Fibroblast of upper back skin (primary cell): ENCODE measurements around the gene IRF4.

ENCODE experiments used
- DNase-seq: peaks from one replicate; pipeline ENCODE4 v3.0.0-alpha.2; 2013

Gene IRF4

DNA sequence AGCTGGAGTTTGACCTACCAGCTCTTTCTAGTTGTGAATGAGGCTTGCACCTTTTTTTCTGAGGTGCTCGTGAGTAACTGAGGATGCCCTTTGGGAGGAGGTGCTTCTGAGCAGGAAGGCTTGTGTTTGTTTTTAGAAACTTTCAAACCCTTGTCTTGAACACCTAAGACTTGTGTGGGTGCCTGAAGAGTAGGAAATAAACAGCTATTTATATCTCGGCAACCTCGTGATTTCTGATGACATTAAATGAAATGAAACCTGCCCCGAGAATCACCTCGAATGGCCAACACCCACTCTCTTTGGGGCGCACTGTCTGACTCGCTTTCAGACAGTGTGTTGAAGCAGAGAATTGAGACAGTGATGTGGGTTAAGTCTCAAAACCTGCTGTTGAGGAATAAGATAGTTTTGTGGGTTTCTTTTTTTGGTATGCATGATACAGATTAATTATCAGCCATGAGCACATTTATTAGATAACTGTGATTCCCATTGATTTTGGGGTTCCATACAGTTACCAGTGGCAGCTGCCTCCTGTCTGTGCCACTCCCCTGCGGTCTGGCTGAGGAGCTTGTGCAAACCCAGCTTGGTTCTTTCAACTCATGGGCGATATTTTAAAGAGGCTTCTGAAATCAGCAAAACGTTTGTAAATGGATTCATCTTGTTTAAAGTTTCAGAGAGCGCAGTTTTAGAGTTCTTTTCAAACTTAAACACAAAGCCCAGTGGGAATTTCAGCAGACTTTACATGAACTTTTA is 8.4 kb downstream of the IRF4 start:
- no peak for DNase-seq

DNA sequence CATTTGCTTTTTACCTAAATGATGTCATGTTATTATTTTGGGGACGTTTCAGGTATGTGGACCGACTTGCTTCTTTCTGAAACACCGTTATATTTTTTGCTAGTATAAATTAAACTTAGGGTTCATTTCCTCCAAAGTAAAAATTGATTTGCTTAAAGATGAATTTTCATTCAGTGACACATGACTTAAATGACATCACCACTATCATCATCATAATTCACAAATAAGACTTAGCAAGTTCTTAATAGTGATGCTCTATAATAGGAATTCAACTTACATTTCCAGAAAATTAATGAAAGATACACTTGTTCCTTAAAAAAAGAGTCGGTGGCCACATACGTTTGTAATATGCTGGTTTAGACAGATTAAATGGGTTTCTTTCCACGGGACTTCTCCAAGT is 9.3 kb downstream of the IRF4 start:
- DNase-seq: no peak

DNA sequence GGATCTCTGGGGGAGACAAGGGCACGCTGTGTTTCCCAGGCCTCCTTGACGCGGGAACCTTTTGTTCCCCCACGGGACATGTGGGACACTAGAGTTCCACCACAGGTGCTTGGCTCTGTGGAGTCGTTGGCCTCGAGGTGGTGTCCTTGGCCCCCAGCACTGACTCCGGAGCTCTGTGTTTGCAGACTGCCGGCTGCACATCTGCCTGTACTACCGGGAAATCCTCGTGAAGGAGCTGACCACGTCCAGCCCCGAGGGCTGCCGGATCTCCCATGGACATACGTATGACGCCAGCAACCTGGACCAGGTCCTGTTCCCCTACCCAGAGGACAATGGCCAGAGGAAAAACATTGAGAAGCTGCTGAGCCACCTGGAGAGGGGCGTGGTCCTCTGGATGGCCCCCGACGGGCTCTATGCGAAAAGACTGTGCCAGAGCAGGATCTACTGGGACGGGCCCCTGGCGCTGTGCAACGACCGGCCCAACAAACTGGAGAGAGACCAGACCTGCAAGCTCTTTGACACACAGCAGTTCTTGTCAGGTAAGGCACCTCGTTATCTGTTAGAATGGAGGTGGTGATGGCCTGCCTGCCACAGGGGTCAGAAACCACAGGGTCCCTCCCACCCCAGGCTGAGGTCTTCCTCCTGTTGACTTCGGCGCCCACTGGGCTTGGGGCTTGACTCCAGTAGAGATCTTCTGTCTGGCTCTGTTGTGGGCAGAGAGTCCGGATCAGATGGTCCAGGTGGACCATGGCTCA is 9.9 kb downstream of the IRF4 start:
- no peak for DNase-seq

DNA sequence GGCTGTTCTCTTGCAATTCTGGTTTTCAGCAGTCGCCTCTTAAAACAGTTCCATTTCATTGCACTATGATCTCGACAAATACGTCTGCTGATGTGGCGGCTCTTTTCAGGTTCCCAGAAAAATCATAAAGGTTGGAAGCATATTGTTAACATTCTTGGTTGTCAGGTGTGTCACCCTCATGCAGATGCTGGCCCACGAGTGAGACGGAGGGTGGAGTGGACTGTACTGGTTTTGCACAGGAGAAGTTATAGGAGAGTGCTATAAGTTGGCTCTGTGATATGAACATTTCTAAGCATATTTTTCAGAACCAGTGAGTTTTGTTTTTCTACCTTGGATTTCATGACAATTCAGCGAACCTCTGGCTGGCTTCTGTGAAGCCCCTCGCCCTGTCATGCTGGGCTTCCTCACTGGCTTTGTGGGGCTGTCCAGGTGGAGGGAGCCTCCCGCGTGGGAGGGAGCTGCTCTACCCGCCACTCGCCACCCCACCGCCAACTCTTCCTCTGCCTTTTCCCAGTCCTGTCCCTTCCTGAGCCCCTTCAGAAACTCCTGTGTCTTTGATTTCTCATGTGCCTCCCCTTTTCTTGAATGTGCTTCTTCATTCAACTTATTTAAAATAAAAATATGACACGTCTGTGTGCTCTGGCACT is 10.6 kb downstream of the IRF4 start:
- DNase-seq: no peak

DNA sequence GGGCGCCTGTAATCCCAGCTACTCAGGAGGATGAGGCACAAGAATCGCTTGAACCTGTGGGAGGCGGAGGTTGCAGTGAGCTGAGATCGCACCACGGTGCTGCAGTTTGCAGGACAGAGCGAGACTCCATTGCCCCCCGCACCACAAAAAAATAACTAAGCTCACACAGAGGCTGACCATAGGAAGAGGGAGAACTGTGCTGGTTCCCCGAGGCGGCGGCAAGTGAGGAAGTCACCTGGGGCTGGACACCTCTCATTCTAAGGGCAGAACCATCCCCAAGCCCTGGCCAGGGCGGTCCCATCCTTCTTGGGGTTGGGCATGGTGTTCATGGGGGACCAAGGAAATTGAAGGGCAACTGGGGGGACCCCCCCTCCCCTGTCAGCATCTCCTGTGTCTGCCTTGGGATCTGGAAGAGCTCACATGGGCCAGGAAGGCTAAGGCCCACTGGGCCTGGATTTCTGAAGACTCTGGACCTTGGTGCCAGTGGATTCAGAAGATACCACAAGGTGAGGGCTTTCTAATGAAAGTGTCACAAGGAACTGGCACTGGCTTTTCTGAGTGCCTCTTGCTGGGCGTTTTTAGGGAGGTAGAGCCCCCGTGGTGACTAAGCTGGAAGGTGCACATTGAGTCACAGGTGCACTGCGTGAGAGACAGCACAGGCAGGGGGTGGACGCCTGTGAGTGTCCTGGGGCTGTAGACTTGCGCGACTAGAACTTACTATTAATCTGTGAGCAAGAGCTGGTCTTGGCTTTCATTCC is 11.5 kb downstream of the IRF4 start:
- no peak for DNase-seq

DNA sequence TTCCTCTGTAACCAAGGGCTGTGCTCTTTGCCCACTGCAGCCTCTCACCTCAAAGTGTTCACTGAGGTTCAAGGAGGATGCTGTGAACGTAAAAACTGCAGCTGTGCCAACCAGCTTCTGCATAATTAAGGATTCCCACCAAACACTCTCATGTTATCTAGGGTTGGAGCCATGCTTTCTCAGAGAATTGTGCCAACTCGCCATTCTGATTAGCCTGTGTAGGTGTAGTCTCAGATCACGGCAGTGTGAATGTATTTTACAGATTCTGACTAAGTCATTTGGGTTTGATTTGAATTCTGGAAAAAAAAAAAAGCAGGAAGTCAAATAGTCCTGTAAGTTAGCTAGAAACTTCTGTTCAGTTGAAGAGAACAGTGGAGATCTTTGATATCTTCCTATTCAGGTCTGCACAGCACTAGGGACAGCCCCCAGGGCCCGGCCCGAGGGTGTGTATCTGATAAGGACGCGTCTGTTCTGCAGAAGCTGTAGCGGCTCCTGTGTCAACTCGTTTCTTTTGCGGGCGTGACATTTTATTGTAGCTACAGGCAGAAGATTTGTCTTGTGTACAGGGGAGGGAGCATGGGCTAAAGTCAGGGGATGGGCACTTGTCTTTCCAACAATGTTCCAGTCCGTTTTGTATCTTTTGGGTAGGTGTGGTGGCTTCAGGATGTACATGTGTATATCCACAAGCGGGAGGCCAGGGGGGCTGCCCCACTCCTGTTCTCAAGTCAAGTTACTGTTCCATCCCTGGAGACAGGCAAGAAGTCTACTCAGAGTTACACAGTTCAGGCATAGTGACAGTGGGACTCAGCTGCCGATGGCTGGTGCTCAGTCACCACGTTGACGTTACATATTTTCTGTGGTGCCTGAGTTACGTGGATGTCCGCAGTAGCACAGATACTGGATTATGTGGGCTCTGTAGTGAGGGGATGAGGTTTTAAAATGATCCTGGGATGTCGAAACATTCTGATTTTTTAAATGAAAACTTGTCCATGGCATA is 12.4 kb downstream of the IRF4 start:
- DNase-seq: no peak

DNA sequence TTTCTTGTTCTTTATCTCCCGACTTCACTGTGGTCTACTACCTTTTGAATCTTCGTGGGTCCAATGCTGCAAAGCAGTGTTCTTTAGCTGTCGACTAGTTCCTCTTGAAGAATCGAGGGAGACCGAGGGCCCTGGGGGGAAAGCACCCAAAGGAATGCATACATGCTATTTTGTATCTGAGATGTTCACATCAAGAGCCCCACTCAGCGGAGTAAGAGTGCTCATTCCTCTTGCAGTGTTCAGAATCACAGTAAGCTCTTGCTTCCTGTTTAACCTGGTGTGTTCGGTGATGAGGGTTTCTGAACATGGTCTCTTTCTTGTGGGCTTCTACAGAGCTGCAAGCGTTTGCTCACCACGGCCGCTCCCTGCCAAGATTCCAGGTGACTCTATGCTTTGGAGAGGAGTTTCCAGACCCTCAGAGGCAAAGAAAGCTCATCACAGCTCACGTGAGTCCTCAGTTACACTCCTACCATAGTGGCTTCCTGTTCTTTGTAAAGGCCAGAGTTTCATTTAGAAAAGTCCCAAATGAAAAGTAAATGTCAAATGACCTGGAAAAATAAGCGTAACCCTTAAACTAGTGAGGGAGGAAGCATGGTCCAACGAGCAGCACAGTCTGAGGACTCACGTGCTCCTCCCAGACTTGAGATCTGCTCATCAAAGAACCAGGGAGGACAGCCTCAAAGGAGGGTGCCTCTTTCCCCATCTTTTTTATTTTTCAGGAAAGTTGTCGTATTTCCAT is 13.3 kb downstream of the IRF4 start:
- no peak for DNase-seq

DNA sequence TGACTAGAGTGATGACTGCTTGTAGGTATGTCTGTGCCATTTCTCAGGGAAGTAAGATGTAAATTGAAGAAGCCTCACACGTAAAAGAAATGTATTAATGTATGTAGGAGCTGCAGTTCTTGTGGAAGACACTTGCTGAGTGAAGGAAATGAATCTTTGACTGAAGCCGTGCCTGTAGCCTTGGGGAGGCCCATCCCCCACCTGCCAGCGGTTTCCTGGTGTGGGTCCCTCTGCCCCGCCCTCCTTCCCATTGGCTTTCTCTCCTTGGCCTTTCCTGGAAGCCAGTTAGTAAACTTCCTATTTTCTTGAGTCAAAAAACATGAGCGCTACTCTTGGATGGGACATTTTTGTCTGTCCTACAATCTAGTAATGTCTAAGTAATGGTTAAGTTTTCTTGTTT is 16.6 kb downstream of the IRF4 start:
- no peak for DNase-seq

DNA sequence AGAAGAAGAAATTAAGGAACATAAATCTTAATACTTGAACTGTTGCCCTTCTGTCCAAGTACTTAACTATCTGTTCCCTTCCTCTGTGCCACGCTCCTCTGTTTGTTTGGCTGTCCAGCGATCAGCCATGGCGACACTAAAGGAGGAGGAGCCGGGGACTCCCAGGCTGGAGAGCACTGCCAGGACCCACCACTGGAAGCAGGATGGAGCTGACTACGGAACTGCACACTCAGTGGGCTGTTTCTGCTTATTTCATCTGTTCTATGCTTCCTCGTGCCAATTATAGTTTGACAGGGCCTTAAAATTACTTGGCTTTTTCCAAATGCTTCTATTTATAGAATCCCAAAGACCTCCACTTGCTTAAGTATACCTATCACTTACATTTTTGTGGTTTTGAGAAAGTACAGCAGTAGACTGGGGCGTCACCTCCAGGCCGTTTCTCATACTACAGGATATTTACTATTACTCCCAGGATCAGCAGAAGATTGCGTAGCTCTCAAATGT is 17.1 kb downstream of the IRF4 start:
- DNase-seq: peak; percentile 52

DNA sequence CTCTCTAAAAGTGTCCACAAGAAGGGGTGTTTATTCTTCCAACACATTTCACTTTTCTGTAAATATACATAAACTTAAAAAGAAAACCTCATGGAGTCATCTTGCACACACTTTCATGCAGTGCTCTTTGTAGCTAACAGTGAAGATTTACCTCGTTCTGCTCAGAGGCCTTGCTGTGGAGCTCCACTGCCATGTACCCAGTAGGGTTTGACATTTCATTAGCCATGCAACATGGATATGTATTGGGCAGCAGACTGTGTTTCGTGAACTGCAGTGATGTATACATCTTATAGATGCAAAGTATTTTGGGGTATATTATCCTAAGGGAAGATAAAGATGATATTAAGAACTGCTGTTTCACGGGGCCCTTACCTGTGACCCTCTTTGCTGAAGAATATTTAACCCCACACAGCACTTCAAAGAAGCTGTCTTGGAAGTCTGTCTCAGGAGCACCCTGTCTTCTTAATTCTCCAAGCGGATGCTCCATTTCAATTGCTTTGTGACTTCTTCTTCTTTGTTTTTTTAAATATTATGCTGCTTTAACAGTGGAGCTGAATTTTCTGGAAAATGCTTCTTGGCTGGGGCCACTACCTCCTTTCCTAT is 17.9 kb downstream of the IRF4 start:
- no peak for DNase-seq

DNA sequence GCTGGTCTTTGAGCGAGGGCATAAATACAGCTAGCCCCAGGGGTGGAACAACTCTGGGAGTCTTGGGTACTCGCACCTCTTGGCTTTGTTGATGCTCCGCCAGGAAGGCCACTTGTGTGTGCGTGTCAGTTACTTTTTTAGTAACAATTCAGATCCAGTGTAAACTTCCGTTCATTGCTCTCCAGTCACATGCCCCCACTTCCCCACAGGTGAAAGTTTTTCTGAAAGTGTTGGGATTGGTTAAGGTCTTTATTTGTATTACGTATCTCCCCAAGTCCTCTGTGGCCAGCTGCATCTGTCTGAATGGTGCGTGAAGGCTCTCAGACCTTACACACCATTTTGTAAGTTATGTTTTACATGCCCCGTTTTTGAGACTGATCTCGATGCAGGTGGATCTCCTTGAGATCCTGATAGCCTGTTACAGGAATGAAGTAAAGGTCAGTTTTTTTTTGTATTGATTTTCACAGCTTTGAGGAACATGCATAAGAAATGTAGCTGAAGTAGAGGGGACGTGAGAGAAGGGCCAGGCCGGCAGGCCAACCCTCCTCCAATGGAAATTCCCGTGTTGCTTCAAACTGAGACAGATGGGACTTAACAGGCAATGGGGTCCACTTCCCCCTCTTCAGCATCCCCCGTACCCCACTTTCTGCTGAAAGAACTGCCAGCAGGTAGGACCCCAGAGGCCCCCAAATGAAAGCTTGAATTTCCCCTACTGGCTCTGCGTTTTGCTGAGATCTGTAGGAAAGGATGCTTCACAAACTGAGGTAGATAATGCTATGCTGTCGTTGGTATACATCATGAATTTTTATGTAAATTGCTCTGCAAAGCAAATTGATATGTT is 19.2 kb downstream of the IRF4 start:
- no peak for DNase-seq

DNA sequence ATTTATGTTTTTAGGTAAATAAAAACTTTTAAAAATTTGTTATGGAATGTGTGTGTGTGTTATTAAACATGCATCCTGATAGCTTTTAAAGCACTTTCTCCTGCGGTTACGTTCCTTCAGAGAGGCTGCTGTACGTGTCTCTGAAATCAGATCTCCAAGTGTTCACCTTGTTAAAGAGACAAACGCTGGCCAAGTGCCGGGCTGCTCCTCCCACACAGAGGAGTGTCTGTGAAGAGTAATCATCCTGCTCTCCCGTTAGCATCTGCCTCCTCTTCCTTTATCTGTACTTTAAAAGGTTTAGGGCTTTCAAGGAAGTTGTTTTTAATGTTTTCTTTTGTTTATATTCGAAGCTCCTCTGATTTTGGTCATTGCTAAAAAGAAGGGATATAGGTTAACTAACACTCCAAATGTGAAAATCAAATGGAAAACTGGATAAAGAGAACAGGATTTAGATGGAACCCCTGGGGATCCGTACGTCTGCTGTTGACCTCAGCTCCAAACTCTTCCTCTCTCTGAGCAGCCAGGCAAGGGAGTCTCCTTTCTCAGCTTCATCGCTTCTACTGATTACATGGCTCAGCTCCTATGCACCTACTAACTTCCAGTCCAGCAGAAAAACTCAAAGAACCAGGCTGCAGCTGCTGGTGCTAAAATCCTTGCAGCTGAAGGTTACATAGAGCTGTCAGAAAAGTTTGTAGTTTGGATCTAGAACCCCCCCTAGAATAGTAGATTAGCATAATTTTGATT is 20.0 kb downstream of the IRF4 start:
- no peak for DNase-seq

DNA sequence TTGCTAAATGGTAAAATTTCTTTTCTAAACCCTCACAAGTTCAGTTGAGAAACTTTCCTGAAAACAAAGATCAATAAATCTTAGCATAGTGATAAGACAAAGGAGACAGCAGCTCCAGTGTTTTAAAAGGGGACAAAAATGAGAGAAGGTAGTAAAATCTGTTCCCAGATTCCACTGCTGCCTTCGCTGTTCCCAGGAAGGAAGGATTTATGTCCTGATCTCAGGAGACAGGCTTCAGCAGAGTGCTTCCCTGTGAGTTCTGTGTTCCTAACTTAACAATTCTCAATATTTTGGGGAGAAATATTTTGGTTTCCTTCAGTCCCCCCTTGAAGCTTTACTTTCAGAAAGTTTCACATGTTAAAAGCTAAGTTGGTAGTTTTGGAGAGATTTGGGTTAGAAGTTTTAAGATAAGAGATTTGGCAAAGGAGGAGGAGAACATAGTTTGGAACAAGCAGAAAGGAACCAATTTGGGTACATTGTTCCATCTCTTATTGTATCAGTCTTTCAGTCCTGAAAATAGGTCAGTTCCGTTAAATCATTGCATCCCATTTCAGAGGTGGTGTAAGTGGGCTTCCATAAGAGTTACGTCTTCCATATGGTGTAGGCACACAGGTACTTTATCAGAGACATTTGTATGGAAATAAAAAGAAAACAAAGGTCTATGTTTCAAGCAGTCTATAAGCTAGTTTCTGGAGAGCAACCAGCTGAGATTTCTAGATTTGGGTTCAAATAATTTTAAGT is 20.8 kb downstream of the IRF4 start:
- DNase-seq: no peak

DNA sequence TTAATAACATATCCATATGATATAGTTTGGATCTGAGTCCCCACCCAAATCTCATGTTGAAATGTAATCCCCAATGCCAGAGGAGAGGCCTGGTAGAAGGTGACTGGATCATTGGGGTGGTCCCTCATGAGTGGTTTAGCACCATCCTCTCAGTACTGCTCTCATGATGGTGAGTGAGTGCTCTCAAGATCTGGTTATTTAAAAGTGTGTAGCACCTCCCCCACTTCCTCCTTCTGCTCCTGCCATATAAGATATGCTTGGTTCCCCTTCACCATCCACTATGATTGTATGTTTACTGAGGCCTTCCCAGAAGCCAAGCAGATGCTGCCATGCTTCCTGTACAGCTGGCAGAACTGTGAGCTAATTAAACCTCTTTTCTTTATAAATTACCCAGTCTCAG is 22.9 kb downstream of the IRF4 start:
- DNase-seq: no peak

DNA sequence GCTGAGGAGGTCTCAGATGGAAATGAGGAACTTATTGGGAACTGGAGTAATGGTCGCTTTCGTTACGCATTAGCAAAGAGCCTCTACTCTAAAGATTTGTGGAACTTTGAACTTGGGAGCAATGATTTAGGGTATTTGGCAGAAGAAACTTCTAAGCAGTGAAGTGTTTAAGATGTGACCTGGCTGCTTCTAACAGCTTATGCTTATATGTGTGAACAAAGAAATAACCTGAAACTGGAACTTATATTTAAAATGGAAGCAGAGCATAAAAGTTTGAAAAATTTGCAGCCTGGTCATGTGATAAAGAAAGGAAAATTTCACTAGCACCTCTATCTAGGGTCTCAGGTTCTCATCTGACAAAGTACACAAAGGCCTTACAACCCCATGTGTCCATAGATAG is 23.5 kb downstream of the IRF4 start:
- no peak for DNase-seq

DNA sequence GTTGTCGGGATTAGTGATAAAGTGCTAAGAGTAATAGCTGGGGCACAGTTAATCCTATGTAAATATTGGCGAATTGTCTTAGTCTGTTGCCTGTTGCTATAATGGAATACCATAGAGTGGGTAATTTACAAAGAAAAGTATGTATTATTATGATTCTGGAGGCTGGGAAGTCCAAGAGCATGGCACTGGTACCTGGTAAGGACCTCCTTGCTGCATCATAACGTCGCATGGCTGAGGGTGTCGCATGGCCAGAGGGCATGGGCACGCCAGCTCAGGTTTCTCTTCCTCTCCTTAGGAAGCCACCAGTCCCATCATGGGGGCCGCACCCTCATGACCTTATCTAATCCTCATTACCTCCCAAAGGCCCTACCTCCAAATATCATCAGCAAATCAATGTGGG is 29.7 kb downstream of the IRF4 start:
- DNase-seq: no peak

DNA sequence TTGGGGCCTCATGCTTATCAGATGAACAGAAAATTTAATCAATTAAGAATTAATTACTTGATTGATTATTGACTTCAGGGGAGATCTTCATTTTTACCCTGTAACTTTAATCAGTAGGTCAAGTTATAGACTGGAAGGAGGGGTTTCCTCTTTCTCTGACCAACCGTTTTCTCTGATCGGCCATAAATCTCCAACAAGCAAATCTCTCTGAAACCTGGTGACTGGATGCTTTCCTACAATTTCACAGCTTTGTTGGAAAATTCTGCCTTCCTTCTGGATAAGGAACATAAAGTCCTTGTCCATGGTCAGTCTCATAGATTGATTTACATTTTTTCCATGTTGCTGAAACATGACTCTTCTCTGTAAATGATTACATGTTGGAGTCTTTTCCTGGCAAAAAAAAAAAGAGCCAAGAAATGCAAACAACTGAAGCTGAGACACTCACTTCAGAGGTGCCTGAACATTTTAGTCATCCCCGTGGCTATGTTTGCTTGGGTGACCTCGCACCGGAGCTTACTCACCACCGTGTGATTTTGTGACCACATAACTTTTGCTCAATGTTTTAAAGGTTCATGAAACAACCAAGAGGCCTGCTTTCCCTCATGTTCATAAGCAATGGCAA is 31.0 kb downstream of the IRF4 start:
- peak; percentile 90 for DNase-seq
